NCI-H128 (cell line): Measurements from ENCODE around the gene PTPRM.

Experiments used
- DNase-seq: peaks from one replicate; lab custom pipeline; 2025; ENCODE audit not compliant: unreplicated experiment; lab: John Stamatoyannopoulos, UW

The PTPRM gene

DNA sequence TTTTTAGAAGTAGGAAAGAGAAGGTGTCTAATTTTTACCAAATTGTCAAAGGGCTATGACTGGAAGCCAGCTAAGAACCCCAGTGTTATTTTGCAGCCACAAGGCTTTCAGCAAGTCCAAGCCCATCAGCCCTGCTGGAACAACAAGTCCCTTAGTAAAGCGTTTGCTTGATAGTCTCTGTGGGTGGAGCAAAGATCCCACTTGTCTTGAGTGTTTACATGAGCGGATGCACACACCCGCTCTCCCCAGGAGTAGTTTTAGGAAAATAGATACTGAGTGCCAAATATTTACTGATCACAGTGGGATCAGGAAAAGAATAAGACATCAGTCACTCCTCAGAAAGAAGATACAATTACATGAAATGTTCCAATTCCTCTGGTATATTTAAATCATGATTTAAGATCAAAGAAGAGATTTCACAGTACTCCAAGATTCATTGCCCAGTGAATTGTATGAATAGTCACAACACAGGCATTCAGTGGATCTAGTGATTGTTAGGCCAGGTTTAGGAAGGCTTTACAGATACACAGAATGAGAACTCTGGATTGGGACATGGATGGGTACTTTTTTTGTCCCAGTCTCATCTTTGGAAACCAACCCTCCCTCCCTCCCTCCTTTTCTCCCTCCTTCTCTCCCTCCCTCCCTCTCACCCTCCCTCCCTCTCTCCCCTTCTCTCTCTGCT, 514.9 kb downstream of the PTPRM start:
- peak; percentile 32 for DNase-seq

DNA sequence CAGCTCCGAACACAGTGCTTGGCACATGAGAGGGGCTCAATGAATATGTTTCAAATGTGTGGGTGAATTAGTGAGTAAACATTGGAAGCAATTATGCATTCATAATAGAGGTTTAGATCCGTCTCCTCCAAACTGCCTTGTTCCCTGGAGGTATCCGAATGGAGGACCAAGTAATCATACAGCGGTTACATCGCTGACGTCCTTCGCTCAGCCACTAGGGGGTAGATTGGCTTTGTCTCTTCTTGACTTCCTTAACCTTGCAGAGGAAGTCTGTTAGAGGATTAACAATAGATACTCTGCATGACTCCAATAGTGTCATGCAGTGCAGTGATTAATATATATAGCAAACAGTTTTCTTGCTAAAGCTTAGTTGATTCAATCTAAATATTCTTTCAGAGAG, 517.0 kb downstream of the PTPRM start:
- no peak for DNase-seq

DNA sequence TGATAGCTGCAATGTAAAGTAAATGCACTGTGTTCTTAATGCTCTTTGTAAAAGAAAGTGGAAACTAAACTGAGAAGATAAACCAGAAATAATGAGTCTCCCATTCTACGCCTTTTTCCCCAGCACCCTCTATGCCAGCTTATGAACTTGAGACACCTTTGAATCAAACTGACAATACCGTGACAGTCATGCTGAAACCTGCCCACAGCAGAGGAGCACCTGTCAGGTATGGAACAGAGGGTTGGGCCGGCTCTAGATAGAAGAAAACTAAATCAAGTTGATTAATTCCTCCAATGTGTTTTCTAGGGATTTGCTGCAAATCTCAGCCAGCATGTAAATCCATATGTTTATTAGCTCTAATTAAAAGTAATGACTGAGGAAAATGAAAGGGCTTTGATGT, 521.5 kb downstream of the PTPRM start:
- DNase-seq: no peak

DNA sequence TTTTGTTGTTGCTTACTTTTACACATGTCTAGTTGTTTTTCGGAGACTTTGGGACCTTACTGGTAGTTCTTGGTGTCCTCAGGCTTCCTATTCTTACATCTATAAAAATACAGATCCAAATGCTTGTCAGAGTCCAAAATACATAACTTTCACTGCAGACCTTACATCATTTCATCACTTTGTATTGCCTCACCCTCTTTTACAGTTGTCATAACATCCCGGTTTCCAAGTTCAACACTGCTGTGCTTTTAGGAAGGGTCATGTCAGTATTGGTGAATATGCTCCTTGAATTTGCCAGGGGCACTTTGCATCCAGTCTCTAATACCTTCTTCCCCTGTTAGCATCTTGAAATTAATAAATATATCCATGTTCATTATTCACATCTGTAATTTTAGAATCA, 523.9 kb downstream of the PTPRM start:
- no peak for DNase-seq

DNA sequence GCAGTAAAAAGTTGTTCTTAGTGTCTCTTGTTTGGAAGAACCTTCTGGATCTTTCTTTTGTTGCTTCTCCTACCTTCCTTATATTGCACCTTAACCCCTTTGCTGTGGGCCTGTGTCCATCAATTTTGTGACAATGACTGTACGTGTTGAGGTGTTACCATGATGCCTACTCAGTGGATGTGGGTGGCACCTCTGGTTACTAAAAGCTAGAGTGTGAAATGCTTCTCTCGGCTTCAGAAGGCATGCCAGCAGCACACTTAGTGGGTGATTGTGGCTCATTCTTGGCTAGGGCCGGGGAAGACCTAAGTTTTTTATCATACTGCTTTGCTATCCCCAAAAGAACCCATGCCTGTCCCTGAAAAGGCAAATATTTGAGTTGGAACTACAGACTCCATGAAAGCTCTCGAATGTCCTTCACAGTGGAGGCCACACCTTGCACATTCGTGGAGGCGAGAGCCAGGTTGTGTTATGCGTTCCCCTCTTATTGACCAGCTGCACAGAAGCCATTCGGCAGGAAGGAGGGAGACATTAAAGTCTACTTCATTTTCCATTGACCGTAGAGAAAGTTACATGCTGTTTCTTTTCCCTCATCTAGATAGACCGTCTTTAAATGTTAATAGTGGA, 528.9 kb downstream of the PTPRM start:
- no peak for DNase-seq

DNA sequence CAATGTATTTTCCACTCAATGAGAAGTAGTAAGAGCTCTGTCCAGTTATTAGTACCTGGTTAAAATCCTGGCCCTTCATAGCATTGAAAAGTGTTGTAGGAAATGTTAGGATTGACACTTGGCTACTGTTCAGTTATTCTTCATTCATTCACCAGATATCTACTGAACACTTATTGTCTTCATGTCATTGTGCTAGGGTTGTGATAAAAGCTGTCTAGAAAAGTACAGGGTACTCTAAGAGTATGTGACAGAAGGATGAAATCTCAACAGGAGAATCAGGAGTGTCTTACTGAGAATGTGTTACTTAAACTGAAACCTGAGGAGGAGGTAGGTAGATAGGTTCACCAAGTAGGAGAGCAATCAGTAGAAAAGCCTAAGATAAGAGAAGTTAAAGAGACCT, 530.3 kb downstream of the PTPRM start:
- no peak for DNase-seq

DNA sequence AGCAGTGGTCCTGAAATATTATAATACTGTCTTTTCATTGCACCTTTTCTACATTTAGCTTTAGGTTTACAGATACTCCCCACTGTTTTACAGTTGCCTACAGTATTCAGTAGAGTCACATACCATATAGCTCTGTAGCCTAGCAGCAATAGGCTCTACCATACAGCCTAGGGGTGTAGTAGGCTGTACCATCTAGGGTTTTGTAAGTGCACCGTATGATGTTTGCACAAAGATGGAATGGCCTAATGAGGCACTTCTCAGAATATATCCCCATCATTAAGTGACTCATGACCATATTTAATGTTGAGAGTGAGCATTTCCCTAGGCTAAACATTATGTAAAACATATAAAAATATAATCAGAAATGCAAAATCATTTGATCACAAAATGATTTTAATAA, 530.8 kb downstream of the PTPRM start:
- no peak for DNase-seq

DNA sequence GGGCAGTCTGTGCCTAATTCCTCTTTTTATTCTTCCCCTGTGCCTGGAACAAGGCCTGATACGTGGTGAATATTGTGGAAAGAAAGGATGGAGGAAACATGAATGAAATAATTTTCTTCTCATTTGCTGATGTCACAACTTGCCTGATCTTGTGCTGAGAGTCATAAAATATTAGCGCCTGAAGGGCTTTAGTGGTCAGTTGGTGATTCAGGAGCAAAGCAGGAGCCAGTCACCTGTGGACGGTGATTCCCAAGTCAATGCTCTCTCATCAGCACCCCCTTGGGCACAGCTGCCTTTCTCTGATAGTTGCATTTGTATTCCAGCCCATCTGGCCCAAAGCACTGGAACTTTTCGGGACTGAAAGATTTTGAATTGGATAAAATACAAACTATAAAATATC, 539.5 kb downstream of the PTPRM start:
- DNase-seq: no peak

DNA sequence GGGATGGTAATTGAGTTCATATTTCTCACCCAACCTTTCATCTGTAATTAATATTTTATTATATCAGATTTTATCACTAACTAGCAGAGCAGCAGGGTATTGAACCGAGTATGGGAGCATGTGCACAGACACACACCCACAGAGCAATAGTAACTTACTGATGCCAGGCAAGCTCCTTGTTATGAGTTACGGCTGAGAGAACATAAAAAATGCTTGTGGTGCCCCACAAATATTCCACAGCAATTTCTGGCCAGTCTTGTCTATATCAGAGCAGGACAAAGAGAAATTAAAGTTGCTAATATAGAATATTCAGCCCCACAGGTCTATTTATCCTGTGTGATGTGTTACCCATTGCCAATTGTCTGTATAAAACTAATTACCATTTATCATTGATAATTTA, 540.3 kb downstream of the PTPRM start:
- DNase-seq: no peak

DNA sequence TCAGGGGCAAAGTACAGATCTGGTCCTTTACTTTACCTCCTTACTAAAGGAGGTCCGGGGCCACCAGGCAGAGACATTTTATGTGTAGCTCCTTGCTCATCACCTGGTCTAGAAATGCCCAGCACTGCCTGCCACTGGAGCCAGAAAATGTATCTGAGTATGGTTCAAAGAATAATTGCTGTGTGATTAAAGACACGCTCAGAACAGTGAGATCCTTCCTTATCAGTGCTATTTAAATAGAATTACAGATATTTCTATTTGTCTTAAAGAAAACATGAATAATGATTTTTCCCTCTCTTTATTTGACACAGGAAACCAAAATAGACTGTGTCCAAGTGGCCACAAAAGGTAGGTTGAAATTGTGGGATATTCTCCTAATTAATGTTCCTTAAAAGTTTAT, 547.4 kb downstream of the PTPRM start:
- no peak for DNase-seq

DNA sequence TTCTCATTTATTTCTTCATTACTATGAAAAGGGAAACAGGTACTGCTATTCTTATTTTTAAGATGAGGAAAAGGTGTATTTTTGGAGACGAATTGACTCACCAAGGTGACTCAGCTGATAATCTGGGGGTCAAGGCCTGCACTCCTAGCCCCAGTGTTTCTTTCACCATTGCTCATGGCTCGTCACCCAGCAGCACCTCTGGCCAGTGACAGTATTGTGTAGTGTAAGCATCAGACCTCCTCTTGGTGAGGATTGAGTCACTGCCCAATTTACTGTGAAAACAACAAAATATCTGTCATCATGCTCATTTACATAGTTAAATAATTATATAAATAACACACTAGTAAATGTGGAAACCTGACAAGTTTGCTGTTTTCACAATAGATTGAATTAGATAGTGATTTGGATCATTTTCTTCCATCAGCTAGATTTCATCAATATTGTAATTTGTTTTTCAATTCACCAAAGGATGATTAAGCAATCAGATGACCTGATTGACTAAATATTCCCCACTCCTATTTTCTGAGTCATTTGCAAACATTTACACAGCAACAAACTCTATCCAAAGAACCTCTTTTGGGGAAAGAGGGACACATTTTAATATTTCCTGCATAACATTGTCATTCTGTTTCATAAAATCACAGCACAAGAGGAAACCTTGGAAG, 549.4 kb downstream of the PTPRM start:
- DNase-seq: no peak

DNA sequence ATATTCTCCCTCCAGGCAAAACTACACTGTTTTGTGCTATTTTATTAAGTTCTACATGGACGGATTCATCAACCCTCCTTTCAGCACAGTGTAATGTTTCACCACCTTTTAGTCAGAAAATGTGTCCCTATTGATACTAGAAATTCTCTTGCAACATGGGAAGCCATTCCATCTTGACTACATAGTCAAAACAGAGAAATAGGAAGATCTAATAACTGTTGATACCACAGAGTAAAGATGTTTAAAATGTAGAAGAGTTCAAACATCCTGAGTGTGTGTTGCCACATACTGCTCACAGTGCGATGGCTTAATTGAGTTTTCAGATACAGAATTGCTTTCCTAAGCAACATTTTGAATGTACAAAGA, 549.9 kb downstream of the PTPRM start:
- no peak for DNase-seq

DNA sequence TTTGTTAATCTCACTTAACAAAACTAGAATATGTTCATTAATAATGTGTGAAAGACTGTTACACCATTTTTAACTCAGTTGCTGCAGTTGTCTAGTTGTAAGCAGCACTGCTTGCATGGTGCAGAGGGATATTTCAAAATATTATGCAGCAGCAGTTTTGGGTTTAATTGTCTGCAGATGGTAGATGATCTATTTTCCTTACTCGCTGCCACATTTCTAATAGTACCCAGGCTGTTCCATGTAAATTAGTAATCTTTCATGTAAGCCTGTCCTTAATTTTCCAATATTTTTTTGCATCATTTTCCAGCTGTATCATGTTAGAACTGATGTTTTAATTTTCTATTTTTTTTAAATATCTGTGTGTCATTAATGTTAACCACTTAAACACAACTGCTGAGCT, 554.0 kb downstream of the PTPRM start:
- DNase-seq: no peak

DNA sequence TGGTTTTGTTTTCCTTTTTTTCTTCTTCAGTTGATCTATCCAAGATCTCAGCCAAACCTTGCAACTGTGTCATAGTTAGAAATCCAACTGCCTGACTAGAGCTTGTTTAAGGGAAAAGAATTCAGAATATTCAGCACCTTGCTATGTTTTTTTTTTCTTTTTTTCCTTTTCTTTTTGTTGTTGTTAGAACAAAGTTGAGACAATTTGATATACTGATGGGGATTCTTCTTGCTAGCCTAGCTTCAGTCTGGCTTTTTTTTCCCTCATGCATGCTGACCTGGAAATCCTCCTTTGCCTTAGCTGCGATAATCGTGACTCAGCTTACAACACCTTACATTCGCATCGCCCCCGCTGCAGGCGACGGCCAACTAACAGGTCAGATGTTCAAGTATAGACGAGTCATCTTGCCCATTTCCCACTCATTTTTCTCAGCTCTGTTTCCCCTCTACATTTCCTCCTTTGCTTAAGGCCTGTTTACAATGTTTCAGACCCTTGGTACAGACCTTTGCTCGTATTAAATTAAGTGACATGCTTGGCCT, 554.9 kb downstream of the PTPRM start:
- DNase-seq: no peak

DNA sequence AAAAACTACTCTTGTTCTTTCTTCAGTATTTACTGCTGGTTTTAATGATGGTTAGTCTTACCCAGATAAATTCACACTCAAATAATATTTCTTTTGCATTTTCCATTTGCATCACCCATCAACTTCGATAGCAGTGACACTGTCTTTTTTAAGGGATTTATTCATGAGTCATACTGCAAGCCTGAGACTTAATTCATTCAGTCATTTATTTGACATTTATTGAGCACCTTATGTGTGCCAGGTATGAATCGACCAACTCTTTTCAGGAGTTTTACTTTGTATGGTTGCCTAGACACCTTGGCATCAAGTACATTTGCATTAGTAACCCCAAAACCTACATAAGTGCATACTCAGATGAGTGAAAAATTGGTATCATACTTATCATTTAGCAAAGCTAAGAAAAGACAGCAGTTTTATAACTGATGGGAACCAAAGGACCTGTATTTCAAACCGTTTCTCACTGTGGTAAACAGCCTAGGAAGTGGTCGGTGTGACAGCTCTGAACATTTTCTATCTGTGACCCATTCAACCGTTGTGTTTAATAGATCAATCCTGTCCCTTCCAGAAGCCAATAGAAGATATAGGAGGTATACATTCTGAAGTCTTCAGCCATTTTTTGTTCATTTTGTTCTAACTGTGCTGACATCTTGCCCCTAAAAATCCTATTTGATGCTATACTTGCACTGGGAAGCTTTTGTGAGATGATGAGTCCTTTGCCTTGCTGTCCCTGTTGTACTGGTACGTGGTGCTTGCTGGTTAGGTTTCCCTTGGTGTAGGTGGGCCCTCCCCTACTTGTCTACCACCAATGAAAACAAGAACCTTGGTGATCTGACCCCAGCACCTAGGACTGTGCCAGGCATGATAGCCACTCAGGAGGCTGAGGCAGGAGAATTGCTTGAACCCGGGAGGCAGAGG, 557.4 kb downstream of the PTPRM start:
- no peak for DNase-seq

DNA sequence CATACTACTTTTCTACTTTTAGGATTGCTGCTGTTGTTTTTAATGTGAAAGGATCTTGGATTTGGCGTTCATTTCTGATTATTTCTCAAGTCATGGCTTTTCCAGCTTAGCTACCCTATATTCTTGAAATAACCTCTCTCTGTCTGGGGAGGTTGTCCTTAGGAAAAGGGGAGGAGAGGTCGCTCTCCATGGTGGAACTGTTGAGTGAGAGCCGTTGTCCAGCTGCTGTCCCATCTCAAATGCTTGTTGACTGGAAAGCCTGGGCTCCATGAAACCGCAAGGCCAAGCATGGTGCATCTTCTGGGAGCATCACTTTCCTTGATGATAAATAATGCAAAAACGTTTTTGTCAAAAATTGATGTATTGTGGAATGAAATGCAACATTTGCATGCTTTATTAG, 563.0 kb downstream of the PTPRM start:
- no peak for DNase-seq

DNA sequence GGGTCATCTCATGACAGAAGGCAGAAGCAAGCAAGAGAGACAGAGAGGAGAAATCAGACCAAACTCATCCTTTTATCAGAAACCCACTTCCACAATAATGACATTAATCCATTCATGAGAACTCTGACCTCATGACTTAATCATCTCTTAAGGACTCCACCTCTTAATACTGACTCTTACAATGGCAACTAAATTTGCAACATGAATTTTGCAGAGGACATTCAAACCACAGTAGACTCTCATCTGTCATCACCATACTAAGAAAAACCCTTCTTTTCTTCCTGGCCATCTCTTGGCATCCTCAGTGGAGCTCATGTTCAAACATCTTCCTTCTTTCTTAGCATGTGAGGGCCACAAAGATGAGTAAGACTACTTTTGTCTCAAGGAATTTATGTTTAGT, 565.9 kb downstream of the PTPRM start:
- DNase-seq: no peak

DNA sequence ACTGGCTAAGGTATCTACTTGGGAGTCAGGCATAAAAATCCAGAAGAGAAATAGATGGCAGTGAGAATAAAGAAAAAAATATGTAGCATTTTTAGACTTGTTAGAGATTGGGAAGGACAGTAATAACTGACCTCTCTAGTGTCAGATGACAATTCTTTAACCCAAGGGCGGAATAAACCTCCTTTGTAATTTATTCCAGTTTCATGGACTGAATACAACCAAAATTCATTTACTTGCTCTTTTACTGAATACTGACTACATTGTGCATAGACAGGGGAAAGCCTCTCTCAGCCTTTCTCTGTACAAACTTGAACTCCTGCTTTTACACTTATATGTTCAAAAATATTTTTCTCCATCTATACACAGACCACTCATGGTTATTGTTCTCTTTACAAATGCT, 566.8 kb downstream of the PTPRM start:
- no peak for DNase-seq

DNA sequence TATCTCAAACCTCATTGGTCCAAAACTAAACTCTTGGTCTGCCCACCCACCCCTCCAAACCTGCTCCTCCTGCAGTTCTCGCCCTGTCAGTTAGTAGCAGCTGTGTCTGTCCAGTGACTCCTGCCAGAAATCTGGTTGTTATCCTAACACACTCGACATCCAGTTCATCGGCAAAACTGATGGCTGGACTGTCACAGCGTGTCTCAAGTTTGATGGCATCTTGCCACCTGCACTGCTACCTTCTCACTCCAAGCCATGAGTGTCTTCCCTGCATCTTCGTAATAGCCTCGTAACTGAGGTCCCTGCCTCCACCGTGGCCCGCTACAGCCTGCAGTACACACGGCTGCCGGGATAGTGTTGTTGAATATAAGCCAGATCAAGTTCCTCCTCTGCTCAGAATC, 572.0 kb downstream of the PTPRM start:
- no peak for DNase-seq

DNA sequence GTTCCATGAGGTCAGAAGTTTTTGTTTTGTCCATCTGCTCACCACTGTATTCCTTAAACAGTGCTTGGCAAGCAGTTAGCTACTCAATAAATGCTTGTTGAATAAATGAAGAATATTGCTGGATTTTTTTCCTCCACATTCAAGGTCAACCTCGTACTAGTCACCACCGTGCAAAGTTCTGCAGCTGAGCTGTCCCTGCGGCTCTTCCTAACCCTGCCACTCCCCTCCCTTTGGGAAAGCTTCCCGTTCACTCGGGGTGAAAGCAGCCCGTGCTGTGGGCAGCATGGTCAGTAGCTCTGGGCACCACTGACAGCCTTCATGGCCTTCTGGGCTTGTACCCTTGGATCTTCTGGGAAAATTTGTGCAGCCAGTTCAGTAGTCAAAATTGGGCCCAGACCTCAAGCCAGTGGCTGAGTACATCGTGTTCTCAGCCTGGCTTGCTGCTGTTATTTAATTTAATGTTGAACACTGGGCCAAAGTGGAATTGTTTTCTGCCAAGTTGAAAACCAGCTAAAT, 572.8 kb downstream of the PTPRM start:
- no peak for DNase-seq

DNA sequence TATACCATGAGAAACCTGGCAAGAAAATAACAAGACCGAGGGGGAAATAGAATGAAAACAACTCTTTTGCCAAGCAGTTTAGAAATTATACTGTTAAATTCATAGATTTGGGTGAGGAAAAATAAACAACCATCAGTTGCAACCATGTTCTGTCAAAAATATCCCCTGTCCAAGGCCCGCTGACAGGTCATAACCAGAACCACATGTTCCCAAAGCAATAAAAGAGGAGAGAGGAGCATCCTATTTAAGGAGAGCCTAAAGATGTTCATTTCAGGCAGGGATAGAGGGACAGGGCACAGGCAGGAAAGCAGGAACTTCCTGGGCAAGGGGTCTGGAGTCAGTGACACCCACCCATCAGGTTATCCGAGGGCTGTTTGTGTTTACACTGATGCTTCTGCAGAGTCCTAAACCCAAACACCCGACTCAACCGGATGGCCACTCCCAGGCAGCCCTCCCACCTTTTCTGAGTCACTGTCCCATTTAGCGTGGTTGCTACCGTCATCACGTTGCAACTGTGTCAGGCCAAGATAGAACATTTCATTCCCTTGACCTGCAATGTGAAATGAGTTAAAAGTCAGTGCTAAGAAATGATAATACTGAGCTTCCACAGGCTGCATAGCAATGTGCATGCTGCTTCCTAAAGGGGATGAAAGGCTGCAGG, 573.9 kb downstream of the PTPRM start:
- no peak for DNase-seq
